ENCODE results near the gene SDS. TPM values are rescaled to one million over a fixed set of nuclear protein-coding genes. Genes with fewer than 3 reads are reported as not detected.

The SDS gene
- total RNA-seq, 4 donors from 2014 or later = 0.90 TPM; not detected in 3

GRCh38 chr12:113398346-113399290 is 5.1 kb downstream of the SDS start:
- no peak overlapping the region for H3K27ac ChIP-seq
- H3K4me3 ChIP-seq = no peak overlapping the region
- DNase-seq (ENCODE audit: low spot score in 2 of 2) = no peak
- H3K4me1 ChIP-seq = peaks cover 0 to 1% (median 0%) of the 10 kb centered on the region in 4 donors
- 75 to 78% methylated on average over 18 to 26 of the region's 26 CpGs for WGBS, 2 donors
- peaks cover 0 to 7% of the 10 kb centered on the region in 2 donors for H3K27me3 ChIP-seq
- H3K9me3 ChIP-seq = peaks cover 0 to 5% (median 0%) of the 10 kb centered on the region in 4 donors
- TF ChIP-seq POLR2A (IDR thresholded peaks at IDR 0.05) (no peak), EP300 (IDR thresholded peaks at IDR 0.05) (no peak)
- TF ChIP-seq, protein P1, sequence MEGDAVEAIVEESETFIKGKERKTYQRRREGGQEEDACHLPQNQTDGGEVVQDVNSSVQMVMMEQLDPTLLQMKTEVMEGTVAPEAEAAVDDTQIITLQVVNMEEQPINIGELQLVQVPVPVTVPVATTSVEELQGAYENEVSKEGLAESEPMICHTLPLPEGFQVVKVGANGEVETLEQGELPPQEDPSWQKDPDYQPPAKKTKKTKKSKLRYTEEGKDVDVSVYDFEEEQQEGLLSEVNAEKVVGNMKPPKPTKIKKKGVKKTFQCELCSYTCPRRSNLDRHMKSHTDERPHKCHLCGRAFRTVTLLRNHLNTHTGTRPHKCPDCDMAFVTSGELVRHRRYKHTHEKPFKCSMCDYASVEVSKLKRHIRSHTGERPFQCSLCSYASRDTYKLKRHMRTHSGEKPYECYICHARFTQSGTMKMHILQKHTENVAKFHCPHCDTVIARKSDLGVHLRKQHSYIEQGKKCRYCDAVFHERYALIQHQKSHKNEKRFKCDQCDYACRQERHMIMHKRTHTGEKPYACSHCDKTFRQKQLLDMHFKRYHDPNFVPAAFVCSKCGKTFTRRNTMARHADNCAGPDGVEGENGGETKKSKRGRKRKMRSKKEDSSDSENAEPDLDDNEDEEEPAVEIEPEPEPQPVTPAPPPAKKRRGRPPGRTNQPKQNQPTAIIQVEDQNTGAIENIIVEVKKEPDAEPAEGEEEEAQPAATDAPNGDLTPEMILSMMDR (IDR thresholded peaks at IDR 0.05) = no peak
- H3K36me3 ChIP-seq = no peaks in the 10 kb centered on the region

GRCh38 chr12:113397497-113398197 is 6.0 kb downstream of the SDS start:
- Histone ChIP-seq H3K27me3 (peaks cover 0 to 7% of the 10 kb centered on the region in 2 donors), H3K27ac (no peak overlapping the region), H3K9me3 (peaks cover 0 to 5% (median 0%) of the 10 kb centered on the region in 4 donors), H3K4me1 (no peaks in the 10 kb centered on the region), H3K4me3 (no peak overlapping the region), H3K36me3 (peaks cover 0 to 7% (median 0%) of the 10 kb centered on the region in 3 donors)
- no peak for DNase-seq (ENCODE audit: low spot score in 2 of 2)
- TF ChIP-seq, protein P1 (IDR thresholded peaks at IDR 0.05) = no peak
- TF ChIP-seq POLR2A (IDR thresholded peaks at IDR 0.05) = no peak
- WGBS, 2 donors = 58 to 59% methylated on average over 10 of the region's 10 CpGs

GRCh38 chr12:113396828-113397496 is 6.7 kb downstream of the SDS start:
- DNase-seq (ENCODE audit: low spot score in 2 of 2) = no peak
- H3K27ac ChIP-seq = no peak overlapping the region
- peaks cover 0 to 5% (median 0%) of the 10 kb centered on the region in 4 donors for H3K9me3 ChIP-seq
- no peak overlapping the region for H3K4me3 ChIP-seq
- no peaks in the 10 kb centered on the region for H3K4me1 ChIP-seq
- TF ChIP-seq, protein P1 (IDR thresholded peaks at IDR 0.05) = no peak
- H3K27me3 ChIP-seq = peaks cover 0 to 7% of the 10 kb centered on the region in 2 donors
- 49 to 59% methylated on average over 12 to 15 of the region's 16 CpGs for WGBS, 2 donors
- H3K36me3 ChIP-seq = peaks cover 0 to 11% (median 0%) of the 10 kb centered on the region in 3 donors

GRCh38 chr12:113396200-113396599 is 7.5 kb downstream of the SDS start:
- Histone ChIP-seq H3K36me3 (peaks cover 0 to 19% (median 0%) of the 10 kb centered on the region in 3 donors), H3K9me3 (peaks cover 0 to 5% (median 0%) of the 10 kb centered on the region in 4 donors), H3K27ac (no peak overlapping the region), H3K4me1 (no peaks in the 10 kb centered on the region), H3K4me3 (no peak overlapping the region), H3K27me3 (peaks cover 0 to 7% of the 10 kb centered on the region in 2 donors)
- DNase-seq (ENCODE audit: low spot score in 2 of 2) = no peak
- TF ChIP-seq, protein P1 (IDR thresholded peaks at IDR 0.05) = no peak
- TF ChIP-seq POLR2A (IDR thresholded peaks at IDR 0.05) (no peak), EP300 (IDR thresholded peaks at IDR 0.05) (no peak)
